Right ventricle myocardium inferior (tissue), 1 donor: ENCODE data around the gene EPHA7. TPM values are rescaled to one million over a fixed set of nuclear protein-coding genes. Genes with fewer than 3 reads are reported as not detected.

Experiments used
- ATAC-seq: fragments of 200-7000 bp; cut with Tn5 transposase; one replicate; pipeline ENCODE4 v1.9.1; 2020; ENCODE audit warnings: mild to moderate bottlenecking, moderate library complexity
- DNase-seq: peaks from one replicate; pipeline ENCODE4 v3.0.0; 2021; ENCODE audit errors: missing footprints
- intact Hi-C: fragments of 100-400 bp; cut with DNase I; formaldehyde crosslinking; loops from one replicate; pipeline ENCODE4 v1.11.0; 2022
- total RNA-seq: library from RNA; stranded (reverse); fragmentation: NEBNext Ultra II Directional; extraction: Animal tissue kit (Norgen Biotek cat#: 25700); gene quantifications from one replicate; pipeline ENCODE4 v1.2.1, GENCODE V29; 2021
- donor health status: DM: no; HTN: yes; CAD: no; lungs with severe emphysema.

Gene EPHA7
- total RNA-seq, 1 donor from 2014 or later, result 1.3 TPM

- no peak for ATAC-seq
- no peak for DNase-seq
- intact Hi-C loops, result no loop called here
These were observed 77.3 kb downstream of the EPHA7 start for GRCh38 chr6:93341900-93342613.

GRCh38 chr6:93337772-93338394 is 81.5 kb downstream of the EPHA7 start:
- intact Hi-C loops, result no loop called here
- DNase-seq (no peak), ATAC-seq (no peak)

- intact Hi-C loops, result no loop called here
- no peak for DNase-seq
- ATAC-seq, result no peak
These were observed 82.3 kb downstream of the EPHA7 start for GRCh38 chr6:93337014-93337413.

- DNase-seq, result no peak
- intact Hi-C loops, result no loop called here
- no peak for ATAC-seq
These were observed 89.9 kb downstream of the EPHA7 start for GRCh38 chr6:93329301-93330000.

- no peak for ATAC-seq
- intact Hi-C loops, result no loop called here
- DNase-seq, result no peak
These were observed 91.5 kb downstream of the EPHA7 start for GRCh38 chr6:93327857-93328256.

- DNase-seq, result no peak
- intact Hi-C loops, result no loop called here
- no peak for ATAC-seq
These were observed 93.6 kb downstream of the EPHA7 start for GRCh38 chr6:93325761-93326160.

- DNase-seq (no peak), ATAC-seq (no peak)
- intact Hi-C loops, result no loop called here
These were observed 95.7 kb downstream of the EPHA7 start for GRCh38 chr6:93323630-93324029.

- no peak for ATAC-seq
- DNase-seq, result no peak
- intact Hi-C loops, result no loop called here
These were observed 96.7 kb downstream of the EPHA7 start for GRCh38 chr6:93322651-93323050.

- no peak for ATAC-seq
- intact Hi-C loops, result no loop called here
These were observed 100.1 kb downstream of the EPHA7 start for GRCh38 chr6:93319304-93319703.

GRCh38 chr6:93318121-93318520 is 101.2 kb downstream of the EPHA7 start:
- intact Hi-C loops, result no loop called here
- DNase-seq (no peak), ATAC-seq (no peak)

More at GRCh38 chr6:93319304-93319703, 100.1 kb downstream of the EPHA7 start:
- no peak for DNase-seq

- no peak for DNase-seq
- ATAC-seq, result no peak
- intact Hi-C loops, result no loop called here
These were observed 101.8 kb downstream of the EPHA7 start for GRCh38 chr6:93317592-93317991.

- intact Hi-C loops, result no loop called here
- no peak for DNase-seq
- no peak for ATAC-seq
These were observed 111.6 kb downstream of the EPHA7 start for GRCh38 chr6:93307505-93308409.

- intact Hi-C loops, result no loop called here
- no peak for DNase-seq
- no peak for ATAC-seq
These were observed 114.3 kb downstream of the EPHA7 start for GRCh38 chr6:93305088-93305487.

- intact Hi-C loops, result no loop called here
- DNase-seq, result no peak
- ATAC-seq, result no peak
These were observed 114.9 kb downstream of the EPHA7 start for GRCh38 chr6:93304505-93304904.

GRCh38 chr6:93300661-93301060 is 118.7 kb downstream of the EPHA7 start:
- no peak for DNase-seq
- no peak for ATAC-seq
- intact Hi-C loops, result no loop called here

- no peak for DNase-seq
- intact Hi-C loops, result no loop called here
- ATAC-seq, result no peak
These were observed 119.7 kb downstream of the EPHA7 start for GRCh38 chr6:93299622-93300021.

- no peak for DNase-seq
- ATAC-seq, result no peak
- intact Hi-C loops, result no loop called here
These were observed 123.7 kb downstream of the EPHA7 start for GRCh38 chr6:93295631-93296030.

- ATAC-seq (no peak), DNase-seq (no peak)
- intact Hi-C loops, result no loop called here
These were observed 124.5 kb downstream of the EPHA7 start for GRCh38 chr6:93294879-93295278.

- no peak for ATAC-seq
- intact Hi-C loops, result no loop called here
- no peak for DNase-seq
These were observed 125.5 kb downstream of the EPHA7 start for GRCh38 chr6:93293872-93294271.
